HepG2 (cell line): Measurements from ENCODE around the gene CLDN19. TPM values are rescaled to one million over a fixed set of nuclear protein-coding genes. Genes with fewer than 3 reads are reported as not detected.

Experiments used
- ATF7 ChIP-seq, 2 experiments: fragments of 450-650 bp in 1 of 2; sonication (generic) in 1 of 2; formaldehyde crosslinking in 1 of 2; IDR thresholded peaks; 2 replicates each; pipeline versions ENCODE4 v1.4.0 to v1.6.1; 2016 to 2020; ENCODE audit warnings: antibody characterized with exemption in 1 of 2, mild to moderate bottlenecking in 1 of 2, missing genetic modification reagents in 1 of 2
- CCAR2 ChIP-seq: fragments of 200-400 bp; formaldehyde crosslinking; optimal IDR thresholded peaks from 2 replicates; pipeline ENCODE3; 2018; ENCODE audit warnings: low read depth, mild to moderate bottlenecking, low read length, moderate library complexity
- ESRRA ChIP-seq: sonication (generic); formaldehyde crosslinking; IDR thresholded peaks from 2 replicates; pipeline ENCODE4 v1.5.1; 2020; ENCODE audit warnings: mild to moderate bottlenecking, low read depth, missing genetic modification reagents
- HOXA3 ChIP-seq: sonication (generic); formaldehyde crosslinking; IDR thresholded peaks from 2 replicates; pipeline ENCODE4 v1.5.0; 2020; ENCODE audit warnings: missing genetic modification reagents
- IKZF1 ChIP-seq: fragments of 450-650 bp; IDR thresholded peaks from 2 replicates; pipeline ENCODE4 v1.7.1; 2016
- ISL2 ChIP-seq: sonication (generic); formaldehyde crosslinking; IDR thresholded peaks from 2 replicates; pipeline ENCODE4 v1.5.0; 2020; ENCODE audit warnings: missing genetic modification reagents
- KAT8 ChIP-seq: IDR thresholded peaks from 2 replicates; pipeline ENCODE4 v1.6.1; 2016; ENCODE audit warnings: missing genetic modification reagents, missing compliant biosample characterization
- KDM1A ChIP-seq: IDR thresholded peaks from 2 replicates; pipeline ENCODE4 v1.6.1; 2016; ENCODE audit warnings: missing compliant biosample characterization
- KMT2B ChIP-seq: IDR thresholded peaks from 2 replicates; pipeline ENCODE4 v1.6.1; 2016; ENCODE audit warnings: missing genetic modification reagents, missing compliant biosample characterization
- MLLT10 ChIP-seq: sonication (generic); formaldehyde crosslinking; IDR thresholded peaks from 2 replicates; pipeline ENCODE4 v1.4.0; 2020; ENCODE audit warnings: missing genetic modification reagents
- RFX5 ChIP-seq: IDR thresholded peaks from 2 replicates; pipeline ENCODE4 v1.6.1; 2011; ENCODE audit warnings: low read depth, low read length, improper control_type of control experiment
- SP2 ChIP-seq: sonication (generic); formaldehyde crosslinking; IDR thresholded peaks from 2 replicates; pipeline ENCODE4 v1.5.1; 2020; ENCODE audit warnings: mild to moderate bottlenecking, missing genetic modification reagents
- SRSF1 ChIP-seq: fragments of 200-400 bp; formaldehyde crosslinking; optimal IDR thresholded peaks from 2 replicates; pipeline ENCODE3; 2017; ENCODE audit warnings: mild to moderate bottlenecking, low read depth, low read length, moderate library complexity
- STAG1 ChIP-seq: sonication (generic); formaldehyde crosslinking; IDR thresholded peaks from 2 replicates; pipeline ENCODE4 v1.4.0; 2020; ENCODE audit warnings: missing genetic modification reagents
- TOPORS ChIP-seq: sonication (generic); formaldehyde crosslinking; IDR thresholded peaks from 2 replicates; pipeline ENCODE4 v1.8.0; 2023; ENCODE audit warnings: mild to moderate bottlenecking, missing genetic modification reagents
- ZFP37 ChIP-seq: sonication (generic); formaldehyde crosslinking; IDR thresholded peaks from 2 replicates; pipeline ENCODE4 v1.4.0; 2020; ENCODE audit warnings: missing genetic modification reagents, borderline replicate concordance
- ZFP82 ChIP-seq: sonication (generic); formaldehyde crosslinking; IDR thresholded peaks from 2 replicates; pipeline ENCODE4 v1.5.1; 2020; ENCODE audit warnings: mild to moderate bottlenecking, missing genetic modification reagents, borderline replicate concordance
- ZNF280B ChIP-seq: sonication (generic); formaldehyde crosslinking; IDR thresholded peaks from 2 replicates; pipeline ENCODE4 v1.5.0; 2020; ENCODE audit warnings: missing genetic modification reagents, mild to moderate bottlenecking, borderline replicate concordance
- ZNF557 ChIP-seq: sonication (generic); formaldehyde crosslinking; IDR thresholded peaks from 2 replicates; pipeline ENCODE4 v1.4.0; 2020; ENCODE audit warnings: missing genetic modification reagents
- ZNF598 ChIP-seq: sonication (generic); formaldehyde crosslinking; IDR thresholded peaks from 2 replicates; pipeline ENCODE4 v1.5.1; 2020; ENCODE audit warnings: mild to moderate bottlenecking, missing genetic modification reagents, borderline replicate concordance
- ZNF672 ChIP-seq: sonication (generic); formaldehyde crosslinking; IDR thresholded peaks from 2 replicates; pipeline ENCODE4 v1.8.1; 2022; ENCODE audit warnings: missing genetic modification reagents
- ZNF749 ChIP-seq: sonication (generic); formaldehyde crosslinking; IDR thresholded peaks from 2 replicates; pipeline ENCODE4 v1.8.0; 2022; ENCODE audit warnings: mild to moderate bottlenecking, missing genetic modification reagents, moderate library complexity, borderline replicate concordance
- ZNF770 ChIP-seq: sonication (generic); formaldehyde crosslinking; IDR thresholded peaks from 2 replicates; pipeline ENCODE4 v1.5.0; 2020; ENCODE audit warnings: mild to moderate bottlenecking, missing genetic modification reagents
- ZNF782 ChIP-seq: sonication (generic); formaldehyde crosslinking; IDR thresholded peaks from 2 replicates; pipeline ENCODE4 v1.4.0; 2020; ENCODE audit warnings: missing genetic modification reagents, mild to moderate bottlenecking, borderline replicate concordance
- polyA plus RNA-seq, 8 experiments: library from polyadenylated mRNA; depleted of rRNA in 3 of 8; stranded (reverse) in 7 of 8; unstranded in 1 of 8; fragments of >200 nt; fragmentation: Illumina TruSeq in 4 of 8; extraction: Trizol in 4 of 8; gene quantifications; 2 replicates each; pipeline versions ENCODE4 v1.2.1 to v1.2.3, GENCODE V29; 2011 to 2016; ENCODE audit warnings: low read depth in 4 of 8, missing spikeins in 1 of 8, mixed read lengths in 1 of 8; ENCODE audit not compliant: insufficient read depth in 1 of 8
- total RNA-seq, 5 experiments: library from RNA; depleted of rRNA; stranded (reverse); fragments of >200 nt; fragmentation: Illumina TruSeq; extraction: Trizol; gene quantifications; 2 replicates each; pipeline ENCODE4 v1.2.3, GENCODE V29; 2016; ENCODE audit warnings: low read depth in 1 of 5
- TF ChIP-seq, protein P1 (sequence below): sonication (generic); formaldehyde crosslinking; conservative IDR thresholded peaks from 2 replicates; pipeline ENCODE4 v1.8.0; 2022; ENCODE audit warnings: low read depth, missing genetic modification reagents

Gene CLDN19
- total and polyA plus RNA-seq, 2 of the 13 experiments (the other 11 are each of a cell fraction or from before 2014, with no cell fraction given): 5.0 to 7.6 TPM

DNA sequence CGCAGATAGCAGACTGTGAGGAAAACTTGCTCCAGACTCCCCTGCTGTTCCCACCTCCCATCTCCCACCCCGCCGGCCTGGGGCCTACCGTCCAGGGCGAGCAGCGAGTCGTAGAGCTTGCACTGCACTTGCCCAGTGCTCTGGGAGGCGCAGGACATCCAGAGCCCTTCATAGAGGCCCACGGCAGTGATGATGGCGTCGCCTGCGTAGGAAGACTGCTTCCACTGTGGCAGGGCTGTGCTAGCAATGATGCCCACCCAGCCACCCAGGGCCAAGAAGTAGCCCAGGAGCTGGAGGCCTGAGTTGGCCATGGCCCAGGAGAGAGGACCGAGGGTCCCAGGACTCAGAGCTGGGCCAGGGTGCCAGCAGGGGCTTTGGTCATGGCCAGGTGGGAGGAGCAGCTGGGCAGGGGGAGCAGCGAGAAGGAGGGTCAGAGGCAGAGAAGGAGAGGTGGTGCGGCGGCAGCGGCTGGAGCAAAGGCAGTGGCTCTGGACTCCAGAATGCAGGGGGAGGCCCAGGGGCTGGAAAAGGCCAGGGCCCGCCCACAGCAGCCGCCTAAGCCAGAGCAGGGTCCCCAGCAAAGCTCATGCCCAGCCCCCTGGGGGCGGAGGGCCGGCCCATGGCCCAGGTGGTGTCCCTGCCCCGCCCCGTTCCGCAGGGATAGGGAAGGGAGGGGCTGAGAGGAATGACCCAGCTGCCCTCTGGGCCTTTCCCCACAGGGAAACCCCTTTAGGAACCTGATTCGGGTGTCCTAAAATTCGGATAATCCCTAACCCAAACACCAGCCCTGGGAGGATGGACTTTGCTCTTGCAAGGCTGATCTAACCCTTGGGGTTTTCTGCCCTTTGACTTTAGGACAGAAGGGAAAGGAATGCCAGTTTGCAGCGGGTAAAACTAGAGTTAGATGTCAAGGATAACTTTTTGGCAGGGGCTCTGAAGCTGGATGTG is at the start of gene CLDN19 (continued):
- TF ChIP-seq KMT2B (CRISPR knock-in tag) (no peak), ZNF280B (peak; percentile 53; the same call in 1 of the 2 replicates), KAT8 (CRISPR knock-in tag) (peak; percentile 28; the same call in 1 of the 2 replicates), ATF7 (IDR thresholded peaks at IDR 0.05) (no peak), ATF7 (CRISPR knock-in tag; IDR thresholded peaks at IDR 0.05) (no peak), ZNF749 (CRISPR knock-in tag) (no peak), KDM1A (no peak), ZNF598 (CRISPR knock-in tag) (0 out of 2 replicates have a peak, but pooled peaks have one; percentile 2), ZFP37 (CRISPR knock-in tag) (no peak), ESRRA (peak; percentile 72; the same call in 1 of the 2 replicates), MLLT10 (CRISPR knock-in tag) (no peak), TOPORS (CRISPR knock-in tag) (no peak; the same call in 1 of the 2 replicates), RFX5 (no peak), SP2 (CRISPR knock-in tag) (no peak), ZFP82 (CRISPR knock-in tag) (peak; percentile 66; the same call in 1 of the 2 replicates), CCAR2 (no peak), ISL2 (CRISPR knock-in tag) (peak; percentile 54; the same call in 1 of the 2 replicates), SRSF1 (no peak), ZNF557 (no peak), ZNF782 (CRISPR knock-in tag) (no peak), STAG1 (CRISPR knock-in tag) (no peak), ZNF770 (peak; percentile 81), IKZF1 (no peak), HOXA3 (CRISPR knock-in tag) (no peak), ZNF672 (CRISPR knock-in tag) (no peak)
- TF ChIP-seq, protein P1, sequence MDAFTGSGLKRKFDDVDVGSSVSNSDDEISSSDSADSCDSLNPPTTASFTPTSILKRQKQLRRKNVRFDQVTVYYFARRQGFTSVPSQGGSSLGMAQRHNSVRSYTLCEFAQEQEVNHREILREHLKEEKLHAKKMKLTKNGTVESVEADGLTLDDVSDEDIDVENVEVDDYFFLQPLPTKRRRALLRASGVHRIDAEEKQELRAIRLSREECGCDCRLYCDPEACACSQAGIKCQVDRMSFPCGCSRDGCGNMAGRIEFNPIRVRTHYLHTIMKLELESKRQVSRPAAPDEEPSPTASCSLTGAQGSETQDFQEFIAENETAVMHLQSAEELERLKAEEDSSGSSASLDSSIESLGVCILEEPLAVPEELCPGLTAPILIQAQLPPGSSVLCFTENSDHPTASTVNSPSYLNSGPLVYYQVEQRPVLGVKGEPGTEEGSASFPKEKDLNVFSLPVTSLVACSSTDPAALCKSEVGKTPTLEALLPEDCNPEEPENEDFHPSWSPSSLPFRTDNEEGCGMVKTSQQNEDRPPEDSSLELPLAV (CRISPR knock-in tag): no peak
